HUDEP-2 (cell line): ENCODE data around the gene KDM7A.

Experiments
- DNase-seq, 76 experiments: peaks; one replicate each; lab custom pipeline; 2025; ENCODE audit not compliant: unreplicated experiment in 76 of 76; lab: John Stamatoyannopoulos, UW

Gene KDM7A

DNA sequence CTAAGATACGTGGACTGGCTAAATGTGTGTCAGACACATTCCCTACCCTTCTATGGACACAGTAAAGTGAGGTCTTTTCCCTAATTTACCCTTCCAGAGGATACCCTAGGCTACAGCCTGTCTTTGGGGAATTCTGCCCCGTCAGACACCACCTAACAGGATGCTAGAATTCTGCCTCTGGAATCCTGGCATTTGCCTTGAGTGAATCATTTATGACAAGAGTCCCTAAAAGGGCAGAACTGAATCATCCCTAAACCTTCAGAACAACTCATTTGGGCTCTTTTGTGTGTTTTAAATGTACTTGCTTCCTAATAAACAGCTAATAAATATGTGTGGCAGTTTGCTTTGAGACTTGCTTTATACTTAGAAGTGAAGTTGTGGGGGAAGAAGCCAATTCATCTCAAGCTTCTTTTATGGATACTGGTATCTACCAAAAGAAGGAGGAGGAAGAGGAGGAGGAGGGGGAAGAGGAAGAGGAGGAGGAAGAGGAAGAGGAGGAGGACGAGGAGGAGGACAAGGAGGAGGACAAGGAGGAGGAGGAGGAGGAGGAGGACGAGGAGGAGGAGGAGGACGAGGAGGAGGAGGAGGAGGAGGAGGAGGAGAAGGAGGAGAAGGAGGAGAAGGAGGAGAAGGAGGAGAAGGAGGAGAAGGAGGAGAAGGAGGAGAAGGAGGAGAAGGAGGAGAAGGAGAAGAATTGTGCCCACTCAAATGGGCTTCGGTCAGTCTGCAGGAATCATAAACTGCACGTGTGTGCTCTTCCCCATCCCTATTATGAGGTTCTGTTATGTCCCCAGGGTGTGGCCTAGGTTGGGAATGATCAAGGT, 141.2 kb downstream of the KDM7A start:
- DNase-seq, result no peak
